MCF 10A (cell line): ENCODE measurements around the gene TUT4. TPM values are rescaled to one million over a fixed set of nuclear protein-coding genes. Genes with fewer than 3 reads are reported as not detected.
"Not testable (repeated sequence)": the region's sequence is repeated elsewhere in the genome, so short reads cannot be mapped to it uniquely, and the experiment has no call there.

ENCODE experiments used
- BruUV-seq: library from RNA; stranded (reverse); fragments of 400-500 nt; replicated peaks from 2 replicates; lab custom pipeline; 2021; lab: Mats Ljungman, UMichigan
- CTCF ChIA-PET: fragments of 300-600 bp; sonication (Branson Sonifier 250); formaldehyde crosslinking; extraction: SDS; loops from one replicate; lab custom pipeline; 2021; ENCODE audit warnings: antibody characterized with exemption, inconsistent platforms; lab: Yijun Ruan, JAX
- POLR2A ChIA-PET: fragments of 300-600, 350-650 bp; sonication (Branson Sonifier 250); formaldehyde crosslinking; extraction: SDS; loops from one replicate; lab custom pipeline; 2020; ENCODE audit warnings: antibody characterized with exemption, inconsistent platforms; lab: Yijun Ruan, JAX
- DNase-seq: peaks from one replicate; pipeline ENCODE4 v3.0.0-alpha.2; 2018; ENCODE audit not compliant: unreplicated experiment
- H3K27ac Mint-ChIP-seq: one replicate; pipeline ENCODE4 v1.8.0; 2022; ENCODE audit warnings: mild to moderate bottlenecking, low read depth, mixed read lengths; ENCODE audit not compliant: unreplicated experiment
- H3K27me3 Mint-ChIP-seq: one replicate; pipeline ENCODE4 v1.8.0; 2022; ENCODE audit warnings: mixed read lengths; ENCODE audit not compliant: insufficient read depth, unreplicated experiment
- H3K36me3 Mint-ChIP-seq: one replicate; pipeline ENCODE4 v1.8.0; 2022; ENCODE audit warnings: mild to moderate bottlenecking, moderate library complexity, mixed read lengths; ENCODE audit not compliant: insufficient read depth, unreplicated experiment
- H3K4me1 Mint-ChIP-seq: one replicate; pipeline ENCODE4 v1.8.0; 2022; ENCODE audit warnings: mixed read lengths; ENCODE audit not compliant: insufficient read depth, unreplicated experiment
- H3K4me3 Mint-ChIP-seq: one replicate; pipeline ENCODE4 v1.8.0; 2022; ENCODE audit warnings: mild to moderate bottlenecking, moderate library complexity, mixed read lengths; ENCODE audit not compliant: unreplicated experiment
- H3K9me3 Mint-ChIP-seq: one replicate; pipeline ENCODE4 v1.8.0; 2022; ENCODE audit warnings: mixed read lengths; ENCODE audit not compliant: unreplicated experiment
- intact Hi-C: fragments of 100-400 bp; cut with micrococcal nuclease; formaldehyde crosslinking; loops from 2 replicates; pipeline ENCODE4 v1.14.1; 2022
- total RNA-seq: library from RNA; stranded (reverse); gene quantifications from 2 replicates; pipeline ENCODE4 v1.2.3, GENCODE V29; 2022
- TF ChIP-seq, protein P1 (sequence below): fragments of 200-600 bp; IDR thresholded peaks from one replicate; pipeline ENCODE4 v1.8.0; 2022; ENCODE audit warnings: antibody characterized with exemption, mild to moderate bottlenecking; ENCODE audit not compliant: unreplicated experiment

TUT4 gene
- total RNA-seq, 1 experiment from 2014 or later, result 90.7 TPM

- Mint-ChIP-seq H3K4me1 (peaks cover 13% of the 10 kb centered on the region), H3K27me3 (no peaks in the 10 kb centered on the region), H3K27ac (no peak overlapping the region), H3K4me3 (no peak overlapping the region), H3K36me3 (peaks cover 7% of the 10 kb centered on the region), H3K9me3 (peaks cover 8% of the 10 kb centered on the region)
- BruUV-seq, result no TSS peak
- TF ChIP-seq, protein P1, sequence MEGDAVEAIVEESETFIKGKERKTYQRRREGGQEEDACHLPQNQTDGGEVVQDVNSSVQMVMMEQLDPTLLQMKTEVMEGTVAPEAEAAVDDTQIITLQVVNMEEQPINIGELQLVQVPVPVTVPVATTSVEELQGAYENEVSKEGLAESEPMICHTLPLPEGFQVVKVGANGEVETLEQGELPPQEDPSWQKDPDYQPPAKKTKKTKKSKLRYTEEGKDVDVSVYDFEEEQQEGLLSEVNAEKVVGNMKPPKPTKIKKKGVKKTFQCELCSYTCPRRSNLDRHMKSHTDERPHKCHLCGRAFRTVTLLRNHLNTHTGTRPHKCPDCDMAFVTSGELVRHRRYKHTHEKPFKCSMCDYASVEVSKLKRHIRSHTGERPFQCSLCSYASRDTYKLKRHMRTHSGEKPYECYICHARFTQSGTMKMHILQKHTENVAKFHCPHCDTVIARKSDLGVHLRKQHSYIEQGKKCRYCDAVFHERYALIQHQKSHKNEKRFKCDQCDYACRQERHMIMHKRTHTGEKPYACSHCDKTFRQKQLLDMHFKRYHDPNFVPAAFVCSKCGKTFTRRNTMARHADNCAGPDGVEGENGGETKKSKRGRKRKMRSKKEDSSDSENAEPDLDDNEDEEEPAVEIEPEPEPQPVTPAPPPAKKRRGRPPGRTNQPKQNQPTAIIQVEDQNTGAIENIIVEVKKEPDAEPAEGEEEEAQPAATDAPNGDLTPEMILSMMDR, result no peak
- DNase-seq, result no peak
- ChIA-PET POLR2A (no interaction called here), CTCF (interaction anchor here (0.8 kb wide), 1 partner anchor 22 kb away, joined by 3 read pairs; no protein-coding TSS in a partner anchor)
- intact Hi-C loops, result no loop called here
Measured at GRCh38 chr1:52582116-52582696, 29.3 kb upstream of the TUT4 start.

- Mint-ChIP-seq H3K36me3 (peaks cover 12% of the 10 kb centered on the region), H3K9me3 (peaks cover 8% of the 10 kb centered on the region), H3K27ac (no peak overlapping the region), H3K4me3 (no peak overlapping the region), H3K4me1 (peaks cover 23% of the 10 kb centered on the region), H3K27me3 (no peaks in the 10 kb centered on the region)
- DNase-seq, result no peak
- BruUV-seq, result no TSS peak
- intact Hi-C loops, result no loop called here
- TF ChIP-seq, protein P1, result no peak
- ChIA-PET CTCF (interaction anchor here (0.6 to 0.7 kb wide), 2 partner anchors 25 to 29 kb away, joined by 3 read pairs; no protein-coding TSS in a partner anchor), POLR2A (interaction anchor here (1.2 kb wide), 1 partner anchor 13 kb away, joined by 3 read pairs; no protein-coding TSS in a partner anchor)
Measured at GRCh38 chr1:52580283-52580682, 27.4 kb upstream of the TUT4 start.

DNA sequence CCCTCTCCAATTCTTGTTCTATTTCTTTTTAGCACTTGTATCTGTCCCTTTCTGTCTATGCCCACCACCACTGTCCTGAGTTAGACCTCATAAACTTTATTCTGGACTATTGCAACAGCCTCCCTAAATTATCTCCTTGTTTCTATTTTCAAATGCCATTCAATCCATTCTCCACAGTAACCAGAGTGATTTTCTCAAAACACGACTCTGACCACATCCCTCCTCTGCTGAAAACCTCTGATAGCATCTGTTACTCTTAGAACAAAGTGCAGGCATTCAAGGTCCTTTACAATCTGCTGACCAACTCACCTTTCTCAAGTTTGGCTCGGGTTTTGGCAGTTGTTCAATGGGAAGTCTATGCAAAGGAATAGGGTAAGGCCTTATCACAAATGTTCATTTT, 26.5 kb upstream of the TUT4 start:
- peaks cover 31% of the 10 kb centered on the region for H3K4me1 Mint-ChIP-seq
- TF ChIP-seq, protein P1, result no peak
- BruUV-seq, result no TSS peak
- H3K4me3 Mint-ChIP-seq, result no peak overlapping the region
- no peak overlapping the region for H3K27ac Mint-ChIP-seq
- CTCF ChIA-PET, result interaction anchor here (0.6 kb wide), 4 partner anchors 26 to 118 kb away, joined by 3 to 5 read pairs (median 4); no protein-coding TSS in a partner anchor
- POLR2A ChIA-PET, result interaction anchor here (1.1 kb wide), 1 partner anchor 23 kb away, joined by 4 read pairs; no protein-coding TSS in a partner anchor
- peaks cover 8% of the 10 kb centered on the region for H3K36me3 Mint-ChIP-seq
- intact Hi-C loops, result no loop called here
- DNase-seq, result no peak
- peaks cover 8% of the 10 kb centered on the region for H3K9me3 Mint-ChIP-seq
- no peaks in the 10 kb centered on the region for H3K27me3 Mint-ChIP-seq

- H3K4me3 Mint-ChIP-seq, intact Hi-C loops: not testable (repeated sequence)
- peaks cover 11% of the 10 kb centered on the region for H3K36me3 Mint-ChIP-seq
Measured at GRCh38 chr1:52578066-52578465, 25.2 kb upstream of the TUT4 start.

More at GRCh38 chr1:52578066-52578465, 25.2 kb upstream of the TUT4 start:
- not testable (repeated sequence) for H3K9me3 Mint-ChIP-seq, BruUV-seq, DNase-seq, H3K27ac Mint-ChIP-seq, H3K27me3 Mint-ChIP-seq
- ChIA-PET CTCF (interaction anchor here (1.1 kb wide), 1 partner anchor 80 kb away, joined by 3 read pairs; no protein-coding TSS in a partner anchor), POLR2A (interaction anchor here (0.9 to 7.0 kb wide), 3 partner anchors 10 to 80 kb away, joined by 3 to 102 read pairs (median 3); partner anchors contain the start of gene TUT4)
- peaks cover 34% of the 10 kb centered on the region for H3K4me1 Mint-ChIP-seq
